ENCODE results near the gene ALKBH6. TPM values are rescaled to one million over a fixed set of nuclear protein-coding genes. Genes with fewer than 3 reads are reported as not detected.

The ALKBH6 gene
- total and polyA plus RNA-seq, 9 of the 15 experiments (the other 6 are each of a cell fraction or from before 2014, with no cell fraction given), result 0.67 to 62.0 (median 34.5) TPM

DNA sequence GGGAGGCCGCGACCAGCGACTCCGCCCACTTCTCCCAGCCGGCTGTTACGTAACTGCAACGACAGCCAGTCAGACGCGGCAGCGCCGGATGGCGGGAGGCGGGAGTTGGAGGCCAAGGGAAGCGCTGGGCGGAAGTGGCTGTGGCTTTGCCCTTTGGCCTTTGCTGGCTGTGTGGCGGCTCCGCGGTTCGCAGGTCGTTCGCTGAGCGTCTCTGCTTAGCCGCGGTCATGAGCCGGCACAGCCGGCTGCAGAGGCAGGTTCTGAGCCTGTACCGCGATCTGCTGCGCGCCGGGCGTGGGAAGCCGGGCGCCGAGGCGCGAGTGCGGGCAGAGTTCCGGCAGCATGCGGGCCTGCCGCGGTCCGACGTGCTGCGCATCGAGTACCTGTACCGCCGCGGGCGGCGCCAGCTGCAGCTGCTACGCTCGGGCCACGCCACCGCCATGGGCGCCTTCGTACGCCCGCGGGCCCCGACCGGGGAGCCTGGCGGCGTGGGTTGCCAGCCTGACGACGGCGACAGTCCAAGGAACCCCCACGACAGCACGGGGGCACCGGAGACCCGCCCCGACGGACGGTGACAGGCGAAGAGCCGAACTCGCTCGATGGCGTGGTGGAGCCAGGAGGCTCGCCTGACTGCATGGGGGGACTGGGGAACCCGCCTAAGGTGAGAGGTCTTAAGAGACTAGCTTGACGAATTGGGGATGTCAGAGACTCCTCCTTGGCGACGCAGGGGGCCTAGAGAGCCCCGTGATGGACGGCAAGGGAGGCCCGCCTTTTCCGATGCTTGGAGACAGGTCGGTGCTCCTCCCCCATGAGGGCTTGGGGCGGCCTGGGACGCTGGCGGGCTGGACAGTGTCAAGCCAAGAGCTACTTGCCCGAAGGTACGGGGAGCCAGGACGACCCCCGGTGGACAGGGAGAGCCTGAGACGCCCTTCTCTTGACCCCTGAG is 18.7 kb downstream of the ALKBH6 start, which contains the start of gene SDHAF1 (continued):
- TF ChIP-seq, protein P1, sequence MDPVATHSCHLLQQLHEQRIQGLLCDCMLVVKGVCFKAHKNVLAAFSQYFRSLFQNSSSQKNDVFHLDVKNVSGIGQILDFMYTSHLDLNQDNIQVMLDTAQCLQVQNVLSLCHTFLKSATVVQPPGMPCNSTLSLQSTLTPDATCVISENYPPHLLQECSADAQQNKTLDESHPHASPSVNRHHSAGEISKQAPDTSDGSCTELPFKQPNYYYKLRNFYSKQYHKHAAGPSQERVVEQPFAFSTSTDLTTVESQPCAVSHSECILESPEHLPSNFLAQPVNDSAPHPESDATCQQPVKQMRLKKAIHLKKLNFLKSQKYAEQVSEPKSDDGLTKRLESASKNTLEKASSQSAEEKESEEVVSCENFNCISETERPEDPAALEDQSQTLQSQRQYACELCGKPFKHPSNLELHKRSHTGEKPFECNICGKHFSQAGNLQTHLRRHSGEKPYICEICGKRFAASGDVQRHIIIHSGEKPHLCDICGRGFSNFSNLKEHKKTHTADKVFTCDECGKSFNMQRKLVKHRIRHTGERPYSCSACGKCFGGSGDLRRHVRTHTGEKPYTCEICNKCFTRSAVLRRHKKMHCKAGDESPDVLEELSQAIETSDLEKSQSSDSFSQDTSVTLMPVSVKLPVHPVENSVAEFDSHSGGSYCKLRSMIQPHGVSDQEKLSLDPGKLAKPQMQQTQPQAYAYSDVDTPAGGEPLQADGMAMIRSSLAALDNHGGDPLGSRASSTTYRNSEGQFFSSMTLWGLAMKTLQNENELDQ (CRISPR knock-in tag; IDR thresholded peaks at IDR 0.05; ENCODE audit: borderline replicate concordance), result no peak
- TF ChIP-seq POLR2G (IDR thresholded peaks at IDR 0.05; ENCODE audit: low read depth, low read length) (peak; percentile 95), ZNF239 (CRISPR knock-in tag; IDR thresholded peaks at IDR 0.05) (no peak), U2AF1 (optimal IDR thresholded peaks at IDR 0.05; ENCODE audit: low read depth, low read length) (peak; percentile 63), TAF1 (IDR thresholded peaks at IDR 0.05; ENCODE audit: control insufficient read depth, extremely low read depth, insufficient read depth, low read length, severe bottlenecking) (peak; percentile 41), XRCC3 (IDR thresholded peaks at IDR 0.05) (no peak), NEUROD1 (IDR thresholded peaks at IDR 0.05; ENCODE audit: borderline replicate concordance, low read depth, low read length, partially characterized antibody) (no peak), ZNF398 (CRISPR knock-in tag; IDR thresholded peaks at IDR 0.05) (no peak), NFIX (CRISPR knock-in tag; IDR thresholded peaks at IDR 0.05; ENCODE audit: low read depth) (no peak), POU5F1 (IDR thresholded peaks at IDR 0.05; ENCODE audit: borderline replicate concordance, low read depth, low read length, partially characterized antibody) (no peak), SMAD4 (CRISPR knock-in tag; conservative IDR thresholded peaks at IDR 0.05) (peak; percentile 77; the same call in 1 of the 2 replicates), TBL1XR1 (IDR thresholded peaks at IDR 0.05; ENCODE audit: low read length in 2 of 2) (no peak), FOXK2 (conservative IDR thresholded peaks at IDR 0.05 in 1 of 2, IDR thresholded peaks at IDR 0.05 in 1 of 2; ENCODE audit: low read depth in 2 of 2) (peak; percentile 61 to 70; a peak in 2 of 4 replicates), KHSRP (IDR thresholded peaks at IDR 0.05) (no peak), BHLHE40 (IDR thresholded peaks at IDR 0.05; ENCODE audit: low read length) (no peak), L3MBTL2 (IDR thresholded peaks at IDR 0.05) (peak; percentile 93), PYGO2 (tag; IDR thresholded peaks at IDR 0.05) (no peak), FOSL1 (tag; conservative IDR thresholded peaks at IDR 0.05) (0 out of 2 replicates have a peak, but pooled peaks have one; percentile 21)
- TF ChIP-seq, protein P2, sequence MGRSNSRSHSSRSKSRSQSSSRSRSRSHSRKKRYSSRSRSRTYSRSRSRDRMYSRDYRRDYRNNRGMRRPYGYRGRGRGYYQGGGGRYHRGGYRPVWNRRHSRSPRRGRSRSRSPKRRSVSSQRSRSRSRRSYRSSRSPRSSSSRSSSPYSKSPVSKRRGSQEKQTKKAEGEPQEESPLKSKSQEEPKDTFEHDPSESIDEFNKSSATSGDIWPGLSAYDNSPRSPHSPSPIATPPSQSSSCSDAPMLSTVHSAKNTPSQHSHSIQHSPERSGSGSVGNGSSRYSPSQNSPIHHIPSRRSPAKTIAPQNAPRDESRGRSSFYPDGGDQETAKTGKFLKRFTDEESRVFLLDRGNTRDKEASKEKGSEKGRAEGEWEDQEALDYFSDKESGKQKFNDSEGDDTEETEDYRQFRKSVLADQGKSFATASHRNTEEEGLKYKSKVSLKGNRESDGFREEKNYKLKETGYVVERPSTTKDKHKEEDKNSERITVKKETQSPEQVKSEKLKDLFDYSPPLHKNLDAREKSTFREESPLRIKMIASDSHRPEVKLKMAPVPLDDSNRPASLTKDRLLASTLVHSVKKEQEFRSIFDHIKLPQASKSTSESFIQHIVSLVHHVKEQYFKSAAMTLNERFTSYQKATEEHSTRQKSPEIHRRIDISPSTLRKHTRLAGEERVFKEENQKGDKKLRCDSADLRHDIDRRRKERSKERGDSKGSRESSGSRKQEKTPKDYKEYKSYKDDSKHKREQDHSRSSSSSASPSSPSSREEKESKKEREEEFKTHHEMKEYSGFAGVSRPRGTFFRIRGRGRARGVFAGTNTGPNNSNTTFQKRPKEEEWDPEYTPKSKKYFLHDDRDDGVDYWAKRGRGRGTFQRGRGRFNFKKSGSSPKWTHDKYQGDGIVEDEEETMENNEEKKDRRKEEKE (IDR thresholded peaks at IDR 0.05; ENCODE audit: borderline replicate concordance in 1 of 2, control insufficient read depth in 1 of 2, low read depth in 2 of 2, low read length in 1 of 2), result no peak

Data from K562 (cell line).